Measurements from ENCODE around the gene ZNF107. TPM values are rescaled to one million over a fixed set of nuclear protein-coding genes. Genes with fewer than 3 reads are reported as not detected.

ZNF107 gene
- total RNA-seq = 1.8 and 2.0 TPM in 2 replicates

GRCh38 chr7:64665980-64666662, at the start of gene ZNF107:
ZNF107 (plus strand) TSS chr7:64666133; CDS start chr7:64666283, 150 bp downstream.

Other genes with a start within 250 kb of the ZNF107 start
- 7.1 and 17.9 TPM in 2 replicates for gene ZNF680, start 103.1 kb upstream of the ZNF107 start, total RNA-seq
- 2.7 and 3.9 TPM in 2 replicates for gene ZNF138, start 128.3 kb downstream of the ZNF107 start, total RNA-seq
- gene ZNF273, start 237.1 kb downstream of the ZNF107 start, total RNA-seq = 1.6 and 1.9 TPM in 2 replicates

All from cardiac atrium fibroblast (primary cell).